ENCODE measurements around the gene PRDX4.
"Not testable (repeated sequence)": the region's sequence is repeated elsewhere in the genome, so short reads cannot be mapped to it uniquely, and the experiment has no call there.

Gene PRDX4

DNA sequence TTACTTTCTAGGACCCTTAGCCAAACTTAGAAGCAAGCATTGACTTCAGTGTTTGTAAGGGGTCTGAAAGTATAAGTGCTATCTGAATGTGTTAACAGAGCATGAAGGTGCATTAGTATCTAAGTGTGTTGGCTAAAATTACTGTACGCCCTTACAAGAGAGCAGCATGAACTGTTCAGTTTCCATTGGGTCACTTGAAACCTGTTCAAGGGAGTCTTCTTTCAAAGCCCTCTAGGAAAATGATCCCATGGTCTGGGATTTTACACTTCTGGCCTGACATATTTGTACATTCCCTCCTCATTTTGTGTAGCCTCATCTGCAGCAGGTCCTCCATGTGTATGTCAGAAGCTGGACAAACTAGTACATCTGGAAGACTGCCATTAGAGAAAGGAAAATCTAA lies 3.2 kb downstream of the PRDX4 start:
- Histone ChIP-seq H3K4me1 (ENCODE audit: control insufficient read depth in 1 of 2, insufficient read depth in 2 of 2, low read length in 2 of 2) (peaks cover 0 to 5% of the 10 kb centered on the region in 2 donors), H3K27ac (ENCODE audit: low read depth, low read length) (no peak overlapping the region), H3K27me3 (ENCODE audit: control insufficient read depth in 1 of 2, insufficient read depth in 2 of 2, low read length in 2 of 2) (no peaks in the 10 kb centered on the region), H3K9ac (ENCODE audit: low read depth in 1 of 2, low read length in 2 of 2) (no peak overlapping the region), H3K36me3 (ENCODE audit: control insufficient read depth in 1 of 2, insufficient read depth in 2 of 2, low read length in 2 of 2) (no peaks in the 10 kb centered on the region), H3K4me3 (ENCODE audit: low read depth in 1 of 2, low read length in 2 of 2) (no peak overlapping the region), H3K9me3 (ENCODE audit: control insufficient read depth in 1 of 2, low read length in 2 of 2) (no peaks in the 10 kb centered on the region)

- Histone ChIP-seq H3K27ac (ENCODE audit: low read depth, low read length) (no peak overlapping the region), H3K36me3 (ENCODE audit: control insufficient read depth in 1 of 2, insufficient read depth in 2 of 2, low read length in 2 of 2) (peaks cover 0 to 8% of the 10 kb centered on the region in 2 donors), H3K4me3 (ENCODE audit: low read depth in 1 of 2, low read length in 2 of 2) (no peak overlapping the region), H3K4me1 (ENCODE audit: control insufficient read depth in 1 of 2, insufficient read depth in 2 of 2, low read length in 2 of 2) (peaks cover 0 to 5% of the 10 kb centered on the region in 2 donors), H3K27me3 (ENCODE audit: control insufficient read depth in 1 of 2, insufficient read depth in 2 of 2, low read length in 2 of 2) (no peaks in the 10 kb centered on the region), H3K9ac (ENCODE audit: low read depth in 1 of 2, low read length in 2 of 2) (no peak overlapping the region), H3K9me3 (ENCODE audit: control insufficient read depth in 1 of 2, low read length in 2 of 2) (no peaks in the 10 kb centered on the region)
Measured at GRCh38 chrX:23673108-23673507, 5.8 kb downstream of the PRDX4 start.

- H3K27me3 ChIP-seq (ENCODE audit: control insufficient read depth in 1 of 2, insufficient read depth in 2 of 2, low read length in 2 of 2); H3K27ac ChIP-seq (ENCODE audit: low read depth, low read length); H3K9me3 ChIP-seq (ENCODE audit: control insufficient read depth in 1 of 2, low read length in 2 of 2); H3K4me3 ChIP-seq (ENCODE audit: low read depth in 1 of 2, low read length in 2 of 2); H3K9ac ChIP-seq (ENCODE audit: low read depth in 1 of 2, low read length in 2 of 2); H3K36me3 ChIP-seq (ENCODE audit: control insufficient read depth in 1 of 2, insufficient read depth in 2 of 2, low read length in 2 of 2); H3K4me1 ChIP-seq (ENCODE audit: control insufficient read depth in 1 of 2, insufficient read depth in 2 of 2, low read length in 2 of 2): not testable (repeated sequence)
Measured at GRCh38 chrX:23676486-23676885, 9.2 kb downstream of the PRDX4 start.

DNA sequence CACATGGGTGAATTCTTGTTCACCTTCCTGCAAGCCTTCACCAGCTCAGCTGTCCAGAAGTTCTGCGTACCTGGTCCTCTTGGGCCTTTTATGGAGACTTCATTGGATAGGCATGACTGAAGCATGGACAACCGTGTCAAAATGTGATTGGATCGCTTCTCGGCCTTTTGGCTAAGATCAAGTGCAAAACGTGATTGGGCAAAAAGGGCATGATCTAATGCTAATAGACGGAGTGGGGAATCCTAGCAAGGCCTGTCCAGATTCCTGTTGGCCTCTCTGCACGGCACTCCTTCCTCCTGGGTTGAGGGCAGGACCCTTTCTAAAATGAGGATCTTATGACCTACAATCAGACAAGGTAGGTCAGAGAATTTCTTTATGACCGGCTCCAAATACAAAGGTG lies 24.9 kb downstream of the PRDX4 start:
- no peak overlapping the region for H3K4me3 ChIP-seq (ENCODE audit: low read depth in 1 of 2, low read length in 2 of 2)
- H3K27me3 ChIP-seq (ENCODE audit: control insufficient read depth in 1 of 2, insufficient read depth in 2 of 2, low read length in 2 of 2) = no peaks in the 10 kb centered on the region
- H3K36me3 ChIP-seq (ENCODE audit: control insufficient read depth in 1 of 2, insufficient read depth in 2 of 2, low read length in 2 of 2) = no peaks in the 10 kb centered on the region
- no peak overlapping the region for H3K27ac ChIP-seq (ENCODE audit: low read depth, low read length)
- no peaks in the 10 kb centered on the region for H3K9me3 ChIP-seq (ENCODE audit: control insufficient read depth in 1 of 2, low read length in 2 of 2)
- no peak overlapping the region for H3K9ac ChIP-seq (ENCODE audit: low read depth in 1 of 2, low read length in 2 of 2)
- no peaks in the 10 kb centered on the region for H3K4me1 ChIP-seq (ENCODE audit: control insufficient read depth in 1 of 2, insufficient read depth in 2 of 2, low read length in 2 of 2)

DNA sequence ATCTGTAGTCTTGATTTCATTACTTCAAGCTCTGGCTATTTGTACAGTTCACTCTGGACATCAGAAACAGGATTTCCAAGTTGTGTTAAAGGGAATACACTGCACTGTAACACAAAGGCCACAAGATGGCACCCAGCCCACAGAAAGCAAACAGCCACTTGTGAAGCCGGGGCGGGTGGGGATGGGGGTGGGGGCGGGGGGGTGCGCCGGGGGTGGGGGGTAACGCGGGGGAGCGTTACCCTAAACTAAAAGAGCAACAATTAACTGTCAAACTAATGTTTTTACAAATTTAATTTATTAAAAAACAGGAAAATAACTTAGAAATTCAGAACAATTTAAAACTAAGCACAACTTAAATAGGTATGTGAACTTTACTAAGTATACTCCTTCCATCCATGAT lies 27.3 kb downstream of the PRDX4 start:
- no peaks in the 10 kb centered on the region for H3K9me3 ChIP-seq (ENCODE audit: control insufficient read depth in 1 of 2, low read length in 2 of 2)
- H3K4me1 ChIP-seq (ENCODE audit: control insufficient read depth in 1 of 2, insufficient read depth in 2 of 2, low read length in 2 of 2) = no peaks in the 10 kb centered on the region
- H3K27ac ChIP-seq (ENCODE audit: low read depth, low read length) = no peak overlapping the region
- no peak overlapping the region for H3K4me3 ChIP-seq (ENCODE audit: low read depth in 1 of 2, low read length in 2 of 2)
- H3K36me3 ChIP-seq (ENCODE audit: control insufficient read depth in 1 of 2, insufficient read depth in 2 of 2, low read length in 2 of 2) = no peaks in the 10 kb centered on the region
- H3K9ac ChIP-seq (ENCODE audit: low read depth in 1 of 2, low read length in 2 of 2) = no peak overlapping the region
- H3K27me3 ChIP-seq (ENCODE audit: control insufficient read depth in 1 of 2, insufficient read depth in 2 of 2, low read length in 2 of 2) = no peaks in the 10 kb centered on the region

- Histone ChIP-seq H3K27me3 (ENCODE audit: control insufficient read depth in 1 of 2, insufficient read depth in 2 of 2, low read length in 2 of 2) (no peaks in the 10 kb centered on the region), H3K4me3 (ENCODE audit: low read depth in 1 of 2, low read length in 2 of 2) (no peak overlapping the region), H3K27ac (ENCODE audit: low read depth, low read length) (no peak overlapping the region), H3K9ac (ENCODE audit: low read depth in 1 of 2, low read length in 2 of 2) (no peak overlapping the region), H3K36me3 (ENCODE audit: control insufficient read depth in 1 of 2, insufficient read depth in 2 of 2, low read length in 2 of 2) (peaks cover 0 to 15% of the 10 kb centered on the region in 2 donors), H3K4me1 (ENCODE audit: control insufficient read depth in 1 of 2, insufficient read depth in 2 of 2, low read length in 2 of 2) (no peaks in the 10 kb centered on the region), H3K9me3 (ENCODE audit: control insufficient read depth in 1 of 2, low read length in 2 of 2) (no peaks in the 10 kb centered on the region)
Measured at GRCh38 chrX:23699636-23700194, 32.4 kb downstream of the PRDX4 start.

GRCh38 chrX:23704673-23705206 lies 37.4 kb downstream of the PRDX4 start:
- H3K9me3 ChIP-seq (ENCODE audit: control insufficient read depth in 1 of 2, low read length in 2 of 2) = no peaks in the 10 kb centered on the region
- no peak overlapping the region for H3K27ac ChIP-seq (ENCODE audit: low read depth, low read length)
- no peak overlapping the region for H3K9ac ChIP-seq (ENCODE audit: low read depth in 1 of 2, low read length in 2 of 2)
- no peak overlapping the region for H3K4me3 ChIP-seq (ENCODE audit: low read depth in 1 of 2, low read length in 2 of 2)
- peaks cover 0 to 27% of the 10 kb centered on the region in 2 donors for H3K36me3 ChIP-seq (ENCODE audit: control insufficient read depth in 1 of 2, insufficient read depth in 2 of 2, low read length in 2 of 2)
- H3K27me3 ChIP-seq (ENCODE audit: control insufficient read depth in 1 of 2, insufficient read depth in 2 of 2, low read length in 2 of 2) = no peaks in the 10 kb centered on the region
- no peaks in the 10 kb centered on the region for H3K4me1 ChIP-seq (ENCODE audit: control insufficient read depth in 1 of 2, insufficient read depth in 2 of 2, low read length in 2 of 2)

DNA sequence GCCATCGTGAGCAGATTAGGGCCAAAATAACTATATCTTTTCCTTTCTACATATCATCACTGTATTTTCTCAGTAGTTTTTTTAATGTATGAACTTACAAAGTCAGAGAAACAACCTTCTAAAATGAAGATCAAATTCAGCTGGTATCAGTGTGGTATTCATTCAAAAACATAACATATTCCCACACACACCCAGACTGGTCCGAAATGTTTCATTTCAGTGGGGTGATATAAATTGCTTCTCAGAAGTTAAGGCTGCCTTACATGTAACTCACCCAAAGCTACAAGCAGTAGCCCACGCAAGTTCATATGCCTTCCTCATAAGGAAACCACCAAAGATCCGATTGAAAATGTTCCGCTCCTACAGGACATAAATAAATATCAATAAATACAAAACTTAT lies 37.9 kb downstream of the PRDX4 start:
- Histone ChIP-seq H3K9ac (ENCODE audit: low read depth in 1 of 2, low read length in 2 of 2) (no peak overlapping the region), H3K4me3 (ENCODE audit: low read depth in 1 of 2, low read length in 2 of 2) (no peak overlapping the region), H3K27ac (ENCODE audit: low read depth, low read length) (no peak overlapping the region), H3K9me3 (ENCODE audit: control insufficient read depth in 1 of 2, low read length in 2 of 2) (no peaks in the 10 kb centered on the region), H3K4me1 (ENCODE audit: control insufficient read depth in 1 of 2, insufficient read depth in 2 of 2, low read length in 2 of 2) (no peaks in the 10 kb centered on the region), H3K27me3 (ENCODE audit: control insufficient read depth in 1 of 2, insufficient read depth in 2 of 2, low read length in 2 of 2) (no peaks in the 10 kb centered on the region), H3K36me3 (ENCODE audit: control insufficient read depth in 1 of 2, insufficient read depth in 2 of 2, low read length in 2 of 2) (peaks cover 0 to 27% of the 10 kb centered on the region in 2 donors)

DNA sequence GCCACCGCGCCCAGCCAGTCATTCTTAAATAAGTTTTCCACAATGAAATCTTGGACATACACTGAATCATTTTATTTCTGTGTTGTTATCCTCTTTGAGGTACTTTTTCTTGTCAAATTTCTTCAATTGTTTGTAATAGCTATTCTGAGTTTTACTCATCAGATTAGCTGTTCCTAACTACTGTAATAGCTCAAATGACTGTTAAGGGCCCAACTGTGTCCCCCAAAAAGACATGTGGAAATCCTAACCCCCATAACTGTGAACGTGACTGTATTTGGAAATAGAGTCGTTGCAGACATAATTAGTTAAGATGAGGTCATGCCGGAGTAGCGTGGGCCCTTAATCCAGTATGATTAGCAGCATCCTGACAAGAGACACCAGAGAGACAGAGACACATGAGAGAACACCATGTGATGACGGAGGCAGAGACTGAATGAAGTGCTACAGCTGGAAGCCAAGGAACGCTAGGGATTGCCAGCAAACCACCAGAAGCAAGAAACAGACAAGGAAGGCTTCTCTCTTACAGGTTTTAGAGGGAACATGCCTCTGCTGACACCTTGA lies 52.9 kb downstream of the PRDX4 start:
- Histone ChIP-seq H3K27ac (ENCODE audit: low read depth, low read length) (no peak overlapping the region), H3K4me3 (ENCODE audit: low read depth in 1 of 2, low read length in 2 of 2) (no peak overlapping the region), H3K27me3 (ENCODE audit: control insufficient read depth in 1 of 2, insufficient read depth in 2 of 2, low read length in 2 of 2) (no peaks in the 10 kb centered on the region), H3K36me3 (ENCODE audit: control insufficient read depth in 1 of 2, insufficient read depth in 2 of 2, low read length in 2 of 2) (peaks cover 5 to 30% of the 10 kb centered on the region in 2 donors), H3K9ac (ENCODE audit: low read depth in 1 of 2, low read length in 2 of 2) (no peak overlapping the region), H3K9me3 (ENCODE audit: control insufficient read depth in 1 of 2, low read length in 2 of 2) (no peaks in the 10 kb centered on the region), H3K4me1 (ENCODE audit: control insufficient read depth in 1 of 2, insufficient read depth in 2 of 2, low read length in 2 of 2) (no peaks in the 10 kb centered on the region)

DNA sequence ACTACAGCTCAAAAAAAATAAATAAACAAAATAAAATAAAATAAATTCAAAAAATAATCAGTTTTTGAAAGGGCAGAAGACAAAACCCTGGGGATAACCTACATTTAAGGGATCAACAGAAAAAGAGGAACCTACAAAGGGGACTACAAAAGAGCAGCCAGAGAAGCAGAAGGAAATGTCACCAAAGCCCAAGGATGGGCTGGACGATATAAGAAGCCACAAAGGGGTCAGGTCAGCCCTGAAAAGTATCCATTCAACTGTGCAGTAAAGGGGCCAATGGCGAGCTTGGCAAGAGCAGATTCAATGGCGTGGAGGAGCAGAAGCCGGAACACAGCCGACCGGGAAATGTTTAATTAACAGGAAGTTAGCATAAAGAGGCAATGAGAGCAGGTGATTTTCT lies 58.9 kb downstream of the PRDX4 start:
- Histone ChIP-seq H3K4me1 (ENCODE audit: control insufficient read depth in 1 of 2, insufficient read depth in 2 of 2, low read length in 2 of 2) (no peaks in the 10 kb centered on the region), H3K27ac (ENCODE audit: low read depth, low read length) (no peak overlapping the region), H3K27me3 (ENCODE audit: control insufficient read depth in 1 of 2, insufficient read depth in 2 of 2, low read length in 2 of 2) (no peaks in the 10 kb centered on the region), H3K9ac (ENCODE audit: low read depth in 1 of 2, low read length in 2 of 2) (no peak overlapping the region), H3K4me3 (ENCODE audit: low read depth in 1 of 2, low read length in 2 of 2) (no peak overlapping the region), H3K9me3 (ENCODE audit: control insufficient read depth in 1 of 2, low read length in 2 of 2) (no peaks in the 10 kb centered on the region), H3K36me3 (ENCODE audit: control insufficient read depth in 1 of 2, insufficient read depth in 2 of 2, low read length in 2 of 2) (peaks cover 0 to 36% of the 10 kb centered on the region in 2 donors)
